Measurements from ENCODE around the gene DVL2. TPM values are rescaled to one million over a fixed set of nuclear protein-coding genes. Genes with fewer than 3 reads are reported as not detected.

The DVL2 gene
- total and polyA plus RNA-seq, 2 of the 13 experiments (the other 11 are each of a cell fraction or from before 2014, with no cell fraction given): 5.7 to 38.2 TPM

- TF ChIP-seq ARID4A (CRISPR knock-in tag; IDR thresholded peaks at IDR 0.05; ENCODE audit: borderline replicate concordance) (no peak), EZH2 (conservative IDR thresholded peaks at IDR 0.05; ENCODE audit: low read depth, low read length) (no peak), PCBP1 (IDR thresholded peaks at IDR 0.05; ENCODE audit: borderline replicate concordance, low read depth, low read length) (no peak), ZNF7 (CRISPR knock-in tag; IDR thresholded peaks at IDR 0.05) (no peak)
Measured at GRCh38 chr17:7190276-7190917, 43.9 kb downstream of the DVL2 start (continued).

GRCh38 chr17:7186241-7186640 is 48.1 kb downstream of the DVL2 start:
- Histone ChIP-seq H3K9ac (ENCODE audit: insufficient read depth, low read depth, low read length) (no peak overlapping the region), H2AFZ (ENCODE audit: low read length) (no peak overlapping the region), H3K4me1 (ENCODE audit: insufficient read depth, low read length) (peaks cover 63% of the 10 kb centered on the region), H3K36me3 (replicated peaks in 1 of 2; ENCODE audit: control insufficient read depth in 1 of 2, insufficient read depth in 2 of 2, low read length in 2 of 2) (no peaks in the 10 kb centered on the region), H3K4me2 (ENCODE audit: low read depth, low read length) (peak overlapping the region; percentile 4; the same call in 1 of the 2 replicates), H4K20me1 (ENCODE audit: insufficient read depth, low read length) (no peaks in the 10 kb centered on the region), H3K4me3 (replicated peaks in 1 of 3; ENCODE audit: insufficient read depth in 1 of 3, low read depth in 2 of 3, low read length in 3 of 3) (no peak overlapping the region), H3K27ac (ENCODE audit: extremely low read length, insufficient read depth, low read length) (no peak overlapping the region), H3K79me2 (ENCODE audit: insufficient read depth, low read length) (no peaks in the 10 kb centered on the region), H3K9me3 (ENCODE audit: low read length) (no peaks in the 10 kb centered on the region), H3K27me3 (ENCODE audit: control insufficient read depth in 1 of 2, insufficient read depth in 2 of 2, low read length in 2 of 2) (no peaks in the 10 kb centered on the region)
- ChIA-PET POLR2A (interaction anchor here (1.1 to 4.0 kb wide), 2 partner anchors 9 to 34 kb away, joined by 6 to 24 read pairs; partner anchors contain the start of genes ACADVL and DLG4), CTCF (ENCODE audit: low intra/inter-chr PET ratio, low total read pairs) (interaction anchor here (0.8 kb wide), 1 partner anchor 9 kb away, joined by 4 read pairs; no protein-coding TSS in a partner anchor)
- intact Hi-C loops (cut with micrococcal nuclease; ENCODE audit: unreplicated experiment): no loop called here
- in situ Hi-C loops (cut with HindIII; ENCODE audit: extremely low pct_ligation_motif_present, low pct_unique_long_range_greater_than_20kb): no loop called here
- ATAC-seq (peak; percentile 58), FAIRE-seq (no peak), DNase-seq (ENCODE audit: low spot score) (peak; percentile 61)
- WGBS (ENCODE audit: low lambda C conversion rate): 29% methylated on average over 7 of the region's 7 CpGs
- no TSS peak for BruUV-seq (replicated peaks)
- TF ChIP-seq ZFP91 (CRISPR knock-in tag; IDR thresholded peaks at IDR 0.05; ENCODE audit: borderline replicate concordance): 0 out of 2 replicates have a peak, but pooled peaks have one; percentile 21
- no peak for TF ChIP-seq ZBTB1 (CRISPR knock-in tag; IDR thresholded peaks at IDR 0.05; ENCODE audit: borderline replicate concordance)
- TF ChIP-seq TBX2 (CRISPR knock-in tag; IDR thresholded peaks at IDR 0.05; ENCODE audit: borderline replicate concordance): 0 out of 2 replicates have a peak, but pooled peaks have one; percentile 15
- TF ChIP-seq ZBTB42 (CRISPR knock-in tag; IDR thresholded peaks at IDR 0.05): no peak
- no peak for TF ChIP-seq ARID2 (CRISPR knock-in tag; IDR thresholded peaks at IDR 0.05; ENCODE audit: borderline replicate concordance)
- peak; percentile 51; the same call in 1 of the 2 replicates for TF ChIP-seq HDAC2 (CRISPR knock-in tag; IDR thresholded peaks at IDR 0.05)
- TF ChIP-seq ZNF629 (CRISPR knock-in tag; conservative IDR thresholded peaks at IDR 0.05): peak; percentile 99
- no peak for TF ChIP-seq EZH2 (conservative IDR thresholded peaks at IDR 0.05; ENCODE audit: low read depth, low read length)
- TF ChIP-seq SALL1 (CRISPR knock-in tag; IDR thresholded peaks at IDR 0.05): peak; percentile 20; the same call in 1 of the 2 replicates
- peak; percentile 57; the same call in 1 of the 2 replicates for TF ChIP-seq THAP11 (CRISPR knock-in tag; IDR thresholded peaks at IDR 0.05)
- TF ChIP-seq ESRRA (CRISPR knock-in tag; IDR thresholded peaks at IDR 0.05; ENCODE audit: low read depth): peak; percentile 70
- 0 out of 2 replicates have a peak, but pooled peaks have one; percentile 24 for TF ChIP-seq NR2C2 (CRISPR knock-in tag; IDR thresholded peaks at IDR 0.05; ENCODE audit: borderline replicate concordance)

Measured in HepG2 (cell line).